GM18526 (cell line): Measurements from ENCODE around the gene IMPDH1.

Source experiments
- POLR2A ChIP-seq: IDR thresholded peaks from 3 replicates; pipeline ENCODE4 v1.6.1; 2011; ENCODE audit not compliant: insufficient read length; ENCODE audit errors: extremely low read depth

The IMPDH1 gene

DNA sequence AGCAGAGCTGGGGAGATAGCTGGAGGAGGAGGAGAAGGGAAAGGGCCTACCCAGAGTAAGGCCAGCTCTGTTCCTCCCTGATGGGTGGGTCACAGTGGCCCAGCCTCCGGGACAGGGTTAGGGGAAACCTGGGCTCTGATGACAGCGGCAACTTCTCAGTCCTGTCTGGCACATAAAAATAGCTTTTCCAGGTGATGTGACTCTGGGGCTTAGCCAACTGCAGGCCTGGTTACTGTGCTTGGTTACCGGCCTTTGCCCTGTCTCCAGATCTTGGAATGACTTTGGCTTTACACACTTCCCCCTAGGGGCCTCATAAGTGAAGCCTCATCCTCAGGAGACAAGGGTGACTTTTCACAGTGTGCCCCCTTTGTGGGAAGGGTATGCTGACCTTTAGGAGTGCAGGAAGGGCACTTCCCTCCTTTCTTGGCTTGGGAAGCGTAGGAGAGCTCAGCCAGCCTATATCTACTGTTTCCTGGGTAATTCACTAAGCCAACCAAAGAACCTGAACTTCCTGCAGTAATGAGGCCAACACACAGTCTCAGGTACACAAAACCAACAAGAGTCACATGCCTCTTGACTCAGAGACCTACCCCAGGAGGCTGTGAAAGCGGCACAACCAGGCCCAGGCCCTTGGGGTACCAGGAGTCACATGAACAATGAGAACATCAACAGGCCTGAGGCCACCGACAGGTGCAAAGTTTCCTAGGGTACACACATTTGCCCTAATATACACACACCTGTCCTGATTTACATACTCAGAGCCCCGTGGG is 34.2 kb upstream of the IMPDH1 start:
- TF ChIP-seq POLR2A: no peak

DNA sequence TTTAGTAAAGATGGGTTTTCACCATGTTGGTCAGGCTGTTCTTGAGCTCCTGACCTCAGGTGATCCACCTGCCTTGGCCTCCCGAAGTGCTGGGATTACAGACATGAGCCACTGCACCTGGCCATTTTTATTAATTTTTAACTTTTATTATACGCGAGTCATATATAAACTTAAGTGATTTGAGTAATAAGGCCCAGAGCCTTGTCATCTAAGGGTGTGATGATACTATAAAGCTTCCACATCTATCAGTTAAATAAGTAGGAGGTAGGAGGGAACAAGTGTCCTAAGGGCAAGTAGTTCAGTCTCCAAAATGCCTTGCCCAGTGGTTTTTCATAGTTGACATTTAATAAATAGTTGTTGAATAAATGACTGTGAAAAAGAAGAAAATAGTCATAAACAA is 32.6 kb upstream of the IMPDH1 start:
- no peak for TF ChIP-seq POLR2A

DNA sequence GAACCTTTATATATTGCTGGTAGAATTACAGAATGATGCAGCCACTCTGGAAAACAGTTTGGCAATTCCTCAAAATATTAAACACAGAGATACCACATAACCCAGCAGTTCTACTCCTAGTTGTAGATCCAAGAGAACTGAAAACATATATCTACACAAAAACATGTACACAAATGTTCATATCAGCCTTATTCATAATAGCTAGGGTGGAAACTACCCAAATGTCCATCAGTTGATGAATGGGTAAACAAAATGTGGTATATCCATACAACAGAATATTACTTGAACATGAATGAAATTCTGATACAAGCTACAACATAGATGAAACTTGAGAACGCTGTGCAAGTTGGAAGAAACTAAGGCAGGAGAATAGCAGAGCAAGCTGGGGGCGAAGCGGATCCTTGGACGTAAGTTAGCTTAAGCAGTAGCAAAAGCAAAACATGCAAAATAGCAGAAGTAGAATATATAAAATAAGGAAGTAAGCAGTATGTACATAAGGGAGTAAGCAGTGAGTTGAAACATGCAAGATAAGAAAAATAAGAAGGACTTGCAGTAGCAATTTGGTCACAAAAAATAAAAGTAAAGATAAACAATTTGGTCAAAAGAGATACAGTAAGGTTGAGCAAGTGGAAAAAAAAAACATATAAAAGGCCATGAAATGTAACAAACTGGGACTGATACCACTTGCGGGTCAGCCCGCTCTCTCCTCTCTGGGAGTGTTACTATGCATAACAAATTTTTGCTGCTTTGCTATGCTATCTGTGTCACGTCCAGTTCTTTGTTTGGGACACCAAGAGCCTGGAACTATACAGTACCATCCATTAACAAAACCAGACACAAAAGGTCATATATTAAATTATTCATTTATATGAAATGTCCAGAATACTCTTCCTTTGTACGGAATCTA is 27.9 kb upstream of the IMPDH1 start:
- no peak for TF ChIP-seq POLR2A

DNA sequence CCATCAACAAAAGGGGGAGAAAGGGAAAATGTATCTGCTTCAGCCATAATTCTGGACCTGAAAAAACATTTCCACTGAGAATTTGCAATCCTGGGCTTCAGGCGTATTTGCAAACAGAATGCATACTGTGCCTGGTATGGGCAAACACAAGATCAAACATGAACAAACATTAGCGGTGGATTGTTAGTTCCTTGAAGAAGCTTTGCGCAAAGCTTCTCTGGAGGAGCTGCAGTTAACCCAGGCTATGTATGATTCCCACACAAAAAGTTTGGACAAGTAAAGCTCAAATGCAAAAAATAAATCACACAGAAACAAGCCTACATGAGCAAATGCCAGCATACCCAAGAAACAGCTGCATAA is 25.5 kb upstream of the IMPDH1 start:
- TF ChIP-seq POLR2A: no peak

DNA sequence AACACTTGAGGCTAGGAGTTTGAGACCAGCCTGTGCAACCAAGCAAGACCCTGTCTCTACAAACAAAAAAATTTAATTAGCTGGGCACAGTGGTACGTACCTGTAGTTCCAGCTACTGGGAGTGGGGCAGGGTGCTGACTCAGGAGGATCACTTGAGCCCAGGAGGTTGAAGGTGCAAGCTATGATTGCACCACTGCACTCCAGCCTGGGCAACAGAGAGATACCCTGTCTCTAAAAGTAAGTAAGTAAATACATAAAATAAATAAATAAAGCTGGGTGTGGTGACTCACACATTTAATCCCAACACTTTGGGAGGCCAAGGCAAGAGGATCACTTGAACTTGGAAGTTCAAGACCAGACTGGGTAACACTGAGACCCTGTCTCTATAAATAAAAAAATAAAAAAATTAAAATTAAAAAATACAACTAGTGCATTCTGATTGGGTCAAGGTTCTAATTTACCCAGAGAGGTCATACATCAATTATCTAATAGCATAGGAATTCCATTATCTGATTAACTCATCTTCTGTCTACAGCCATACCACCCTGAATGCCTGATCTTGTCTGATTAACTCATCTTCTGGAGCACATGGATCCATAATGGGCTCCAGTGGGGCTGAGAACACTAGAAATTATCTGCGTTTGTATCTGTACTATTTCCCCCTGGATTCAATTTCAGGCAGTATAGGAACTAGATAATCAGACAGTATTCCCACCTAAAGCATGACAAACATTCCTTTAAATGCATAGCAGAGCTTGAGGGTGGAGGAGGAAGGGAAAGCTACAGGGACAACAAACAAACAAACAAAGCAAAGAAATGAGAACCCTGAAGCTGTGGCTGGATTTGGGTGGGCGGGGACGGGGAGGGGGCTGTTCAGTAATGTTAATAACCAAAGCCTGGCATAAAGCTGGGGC is 24.9 kb upstream of the IMPDH1 start:
- no peak for TF ChIP-seq POLR2A

DNA sequence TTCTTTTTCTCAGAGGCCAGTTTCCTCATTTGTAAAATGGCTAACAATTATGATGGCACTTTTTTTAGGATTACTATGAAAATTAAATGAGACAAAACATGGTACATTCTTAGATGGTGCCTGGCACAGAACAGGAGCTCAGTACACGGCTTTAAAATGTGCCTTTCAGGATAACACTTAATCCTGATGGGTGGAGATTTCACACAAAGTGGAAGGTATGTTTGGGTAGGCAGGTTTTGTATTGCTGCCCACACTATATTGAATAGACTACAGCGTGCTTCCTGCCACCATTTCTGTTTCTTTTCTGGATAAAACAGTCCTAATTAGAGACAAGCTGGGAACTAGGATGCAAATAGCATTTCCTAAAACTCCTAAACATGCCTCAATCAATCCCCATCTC is 22.0 kb upstream of the IMPDH1 start:
- TF ChIP-seq POLR2A: no peak

DNA sequence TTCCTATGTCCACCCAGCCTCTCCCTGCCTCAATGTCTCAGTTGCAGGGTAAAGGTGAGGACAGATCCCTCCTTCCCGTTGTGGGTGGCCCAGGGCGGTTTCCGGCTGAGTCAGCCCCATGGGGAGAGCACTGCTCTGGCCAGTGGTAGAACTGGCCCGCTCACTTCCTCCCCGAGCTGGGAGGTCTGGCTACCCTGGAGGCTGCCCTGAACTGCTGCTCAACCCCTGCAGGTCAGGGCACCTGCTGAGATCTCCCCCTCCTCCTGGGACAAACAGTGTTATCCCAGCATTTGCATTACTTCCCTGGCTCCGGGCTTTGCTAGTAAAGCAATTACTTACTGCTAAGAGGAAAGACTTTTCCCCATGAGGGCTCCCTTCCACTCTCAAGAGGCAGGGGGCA is 21.4 kb upstream of the IMPDH1 start:
- TF ChIP-seq POLR2A: no peak

DNA sequence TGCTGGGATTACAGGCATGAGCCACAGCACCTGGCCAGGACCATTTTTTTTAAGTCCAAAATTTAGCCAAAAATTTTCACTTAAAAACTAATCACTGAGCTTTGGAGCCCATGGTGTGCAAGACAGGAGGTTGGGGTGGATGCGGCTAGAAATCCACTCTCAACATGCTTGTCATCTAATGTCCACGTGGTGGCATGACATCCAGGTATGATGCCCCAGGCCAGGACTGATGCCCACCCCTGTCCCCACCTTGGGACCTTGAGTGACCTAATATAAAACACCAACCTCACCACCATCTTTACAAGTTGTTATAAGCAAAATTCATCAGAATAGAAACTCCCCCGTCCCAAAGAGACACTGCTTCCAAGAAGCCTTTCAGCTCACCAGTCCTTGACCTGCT is 20.4 kb upstream of the IMPDH1 start:
- no peak for TF ChIP-seq POLR2A

DNA sequence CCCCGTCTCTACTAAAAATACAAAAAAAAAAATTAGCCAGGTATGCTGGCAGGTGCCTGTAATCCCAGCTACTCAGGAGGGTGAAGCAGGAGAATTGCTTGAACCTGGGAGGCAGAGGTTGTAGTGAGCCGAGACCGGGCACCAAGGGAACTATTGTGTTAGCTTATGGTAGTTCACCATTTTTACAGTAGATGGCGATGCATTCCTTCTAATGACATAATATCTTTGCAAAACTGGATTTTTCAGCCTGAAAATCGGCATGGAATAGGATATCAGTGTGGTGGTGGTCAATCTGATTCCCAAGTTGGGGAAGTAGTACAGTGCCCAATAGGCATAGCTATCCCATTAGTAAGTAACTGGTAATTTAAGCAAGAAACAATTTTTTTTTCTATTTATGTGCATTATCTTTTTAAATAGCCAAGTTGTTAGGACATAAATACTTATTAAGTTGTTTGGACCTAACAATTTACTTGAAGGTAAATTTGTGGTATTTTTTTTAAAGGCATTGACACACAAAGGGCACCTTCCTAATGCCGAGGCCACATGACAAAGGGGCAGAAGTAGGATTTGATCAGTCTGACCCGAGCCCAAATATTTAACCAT is 17.6 kb upstream of the IMPDH1 start:
- no peak for TF ChIP-seq POLR2A

DNA sequence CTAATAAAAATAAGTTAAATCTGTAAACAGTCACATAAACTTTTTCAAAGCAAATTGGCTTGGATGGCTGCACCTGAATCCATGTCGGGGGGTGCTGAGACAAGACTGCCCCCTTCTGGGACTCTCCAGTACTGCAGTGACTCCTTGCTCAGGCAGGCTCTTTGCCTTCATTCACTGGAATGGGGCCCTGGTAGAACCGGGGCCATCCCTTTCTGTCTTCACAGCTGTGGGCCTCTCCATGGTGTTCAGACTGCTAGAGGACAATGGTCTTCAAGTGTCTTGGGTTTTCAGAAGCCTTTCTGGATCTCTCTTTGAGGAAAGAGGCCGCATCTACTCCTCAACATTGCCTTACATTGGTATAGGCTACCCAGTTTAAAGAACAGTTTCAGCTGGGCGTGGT is 16.1 kb upstream of the IMPDH1 start:
- no peak for TF ChIP-seq POLR2A

DNA sequence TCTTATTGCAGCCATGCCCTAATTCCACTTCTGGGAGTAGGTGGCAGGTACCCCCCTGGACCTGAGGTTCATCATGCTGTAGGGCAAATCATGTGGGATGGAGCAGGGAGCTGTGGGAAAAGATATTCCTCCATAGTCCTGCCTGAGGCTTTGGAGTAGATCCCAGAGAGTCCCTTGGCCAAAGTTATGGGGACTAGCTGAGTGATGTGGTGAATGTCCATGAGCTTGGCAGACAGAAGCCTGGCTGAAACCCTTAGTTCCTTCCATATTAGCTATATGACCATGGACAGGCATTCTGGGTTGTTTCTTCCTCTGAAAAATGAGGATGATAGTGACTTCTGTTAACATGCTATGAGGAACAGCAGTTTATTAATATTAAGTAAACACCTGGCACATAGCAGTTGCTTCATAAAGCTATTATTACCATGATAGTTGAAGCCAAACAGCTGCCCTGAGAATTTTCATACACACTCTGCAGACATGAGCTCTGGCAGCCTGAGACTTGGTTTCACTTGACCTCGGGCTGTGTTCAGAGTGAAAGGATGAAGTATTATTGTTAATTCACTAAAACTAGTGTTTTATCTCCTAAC is 15.0 kb upstream of the IMPDH1 start:
- TF ChIP-seq POLR2A: no peak

DNA sequence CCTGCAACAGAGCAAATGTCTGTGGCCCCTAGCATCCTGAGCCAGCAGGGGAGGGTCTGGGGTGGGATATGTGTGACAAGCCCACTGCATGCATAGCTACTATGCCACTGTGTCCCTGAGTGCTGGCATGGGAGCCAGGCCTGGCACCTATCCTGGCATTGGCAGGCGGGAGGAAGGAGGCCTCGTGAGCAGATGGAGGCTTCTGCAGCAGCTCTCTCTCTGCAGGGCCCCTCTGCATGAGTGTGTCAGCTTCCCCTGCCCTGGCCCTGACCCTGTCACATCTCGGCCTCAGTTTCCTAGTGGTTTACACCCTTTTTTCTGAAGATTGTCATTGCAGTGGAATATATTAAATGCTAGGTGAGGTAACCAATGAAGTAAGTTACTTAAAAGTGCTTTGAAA is 13.1 kb upstream of the IMPDH1 start:
- no peak for TF ChIP-seq POLR2A

DNA sequence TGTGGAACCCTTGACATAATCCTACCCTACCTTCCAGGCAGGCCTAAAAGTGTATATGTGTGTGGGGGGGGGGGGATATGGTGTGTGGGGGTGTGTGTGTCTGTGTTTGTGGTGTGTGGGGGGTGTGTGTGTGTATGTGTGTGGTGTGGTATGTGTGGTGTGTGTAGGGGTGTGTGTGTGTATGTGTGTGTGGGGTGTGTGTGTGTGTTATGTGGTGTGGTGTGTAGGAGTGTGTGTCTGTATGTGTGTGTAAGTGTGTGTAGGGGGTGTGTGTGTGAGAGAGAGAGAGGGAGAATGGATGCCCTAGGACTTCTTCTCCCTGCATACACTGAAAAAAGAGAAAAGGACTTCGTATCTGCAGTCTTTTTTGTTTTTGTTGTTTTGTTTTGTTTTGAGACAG is 12.3 kb upstream of the IMPDH1 start:
- TF ChIP-seq POLR2A: no peak

DNA sequence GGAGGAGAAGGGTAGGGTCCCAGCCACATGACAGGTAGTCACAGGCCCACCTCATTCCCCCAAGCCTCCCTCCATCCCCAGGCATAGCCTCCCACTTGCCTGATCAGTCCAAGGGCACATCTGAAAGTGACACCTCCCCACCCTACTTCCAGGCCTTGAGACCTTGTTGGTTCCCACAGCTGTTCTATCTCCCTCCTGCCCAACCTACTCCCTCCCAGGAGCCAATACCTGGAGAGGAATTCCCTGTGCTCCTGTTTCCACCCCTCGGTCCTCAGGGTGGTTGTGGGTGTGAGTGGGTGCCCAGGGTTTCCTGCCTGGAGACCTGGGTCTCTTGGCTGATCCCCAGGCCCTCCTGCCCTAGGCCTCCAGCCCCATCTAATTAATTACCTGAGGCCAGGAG is 11.6 kb upstream of the IMPDH1 start:
- TF ChIP-seq POLR2A: no peak

DNA sequence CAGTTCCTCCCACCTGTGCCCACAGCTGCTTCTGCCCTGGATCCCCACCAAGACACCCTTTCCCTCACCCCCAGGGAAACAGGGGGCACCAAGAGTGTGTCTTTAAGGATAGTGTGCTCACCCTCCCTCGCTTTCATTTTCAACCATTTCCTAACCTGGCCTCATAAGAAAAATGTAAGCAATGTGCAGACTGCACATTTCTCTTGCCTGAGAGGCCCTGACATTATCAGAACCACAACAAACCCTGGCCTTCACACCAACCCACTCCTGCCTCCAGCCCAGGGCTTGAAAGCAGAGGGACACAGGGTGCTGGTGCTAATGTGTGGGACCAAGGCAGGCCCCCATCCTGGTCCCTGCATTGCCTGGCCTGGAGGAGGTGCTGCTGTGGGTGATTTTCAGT is 11.0 kb upstream of the IMPDH1 start:
- TF ChIP-seq POLR2A: no peak
